ENCODE measurements around the gene CHL1. TPM values are rescaled to one million over a fixed set of nuclear protein-coding genes. Genes with fewer than 3 reads are reported as not detected.

Gene CHL1, protein sequence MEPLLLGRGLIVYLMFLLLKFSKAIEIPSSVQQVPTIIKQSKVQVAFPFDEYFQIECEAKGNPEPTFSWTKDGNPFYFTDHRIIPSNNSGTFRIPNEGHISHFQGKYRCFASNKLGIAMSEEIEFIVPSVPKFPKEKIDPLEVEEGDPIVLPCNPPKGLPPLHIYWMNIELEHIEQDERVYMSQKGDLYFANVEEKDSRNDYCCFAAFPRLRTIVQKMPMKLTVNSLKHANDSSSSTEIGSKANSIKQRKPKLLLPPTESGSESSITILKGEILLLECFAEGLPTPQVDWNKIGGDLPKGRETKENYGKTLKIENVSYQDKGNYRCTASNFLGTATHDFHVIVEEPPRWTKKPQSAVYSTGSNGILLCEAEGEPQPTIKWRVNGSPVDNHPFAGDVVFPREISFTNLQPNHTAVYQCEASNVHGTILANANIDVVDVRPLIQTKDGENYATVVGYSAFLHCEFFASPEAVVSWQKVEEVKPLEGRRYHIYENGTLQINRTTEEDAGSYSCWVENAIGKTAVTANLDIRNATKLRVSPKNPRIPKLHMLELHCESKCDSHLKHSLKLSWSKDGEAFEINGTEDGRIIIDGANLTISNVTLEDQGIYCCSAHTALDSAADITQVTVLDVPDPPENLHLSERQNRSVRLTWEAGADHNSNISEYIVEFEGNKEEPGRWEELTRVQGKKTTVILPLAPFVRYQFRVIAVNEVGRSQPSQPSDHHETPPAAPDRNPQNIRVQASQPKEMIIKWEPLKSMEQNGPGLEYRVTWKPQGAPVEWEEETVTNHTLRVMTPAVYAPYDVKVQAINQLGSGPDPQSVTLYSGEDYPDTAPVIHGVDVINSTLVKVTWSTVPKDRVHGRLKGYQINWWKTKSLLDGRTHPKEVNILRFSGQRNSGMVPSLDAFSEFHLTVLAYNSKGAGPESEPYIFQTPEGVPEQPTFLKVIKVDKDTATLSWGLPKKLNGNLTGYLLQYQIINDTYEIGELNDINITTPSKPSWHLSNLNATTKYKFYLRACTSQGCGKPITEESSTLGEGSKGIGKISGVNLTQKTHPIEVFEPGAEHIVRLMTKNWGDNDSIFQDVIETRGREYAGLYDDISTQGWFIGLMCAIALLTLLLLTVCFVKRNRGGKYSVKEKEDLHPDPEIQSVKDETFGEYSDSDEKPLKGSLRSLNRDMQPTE (N-terminal part only)
- 0.25 and 6.8 TPM in 2 replicates for total RNA-seq (2012; rRNA removed)

DNA sequence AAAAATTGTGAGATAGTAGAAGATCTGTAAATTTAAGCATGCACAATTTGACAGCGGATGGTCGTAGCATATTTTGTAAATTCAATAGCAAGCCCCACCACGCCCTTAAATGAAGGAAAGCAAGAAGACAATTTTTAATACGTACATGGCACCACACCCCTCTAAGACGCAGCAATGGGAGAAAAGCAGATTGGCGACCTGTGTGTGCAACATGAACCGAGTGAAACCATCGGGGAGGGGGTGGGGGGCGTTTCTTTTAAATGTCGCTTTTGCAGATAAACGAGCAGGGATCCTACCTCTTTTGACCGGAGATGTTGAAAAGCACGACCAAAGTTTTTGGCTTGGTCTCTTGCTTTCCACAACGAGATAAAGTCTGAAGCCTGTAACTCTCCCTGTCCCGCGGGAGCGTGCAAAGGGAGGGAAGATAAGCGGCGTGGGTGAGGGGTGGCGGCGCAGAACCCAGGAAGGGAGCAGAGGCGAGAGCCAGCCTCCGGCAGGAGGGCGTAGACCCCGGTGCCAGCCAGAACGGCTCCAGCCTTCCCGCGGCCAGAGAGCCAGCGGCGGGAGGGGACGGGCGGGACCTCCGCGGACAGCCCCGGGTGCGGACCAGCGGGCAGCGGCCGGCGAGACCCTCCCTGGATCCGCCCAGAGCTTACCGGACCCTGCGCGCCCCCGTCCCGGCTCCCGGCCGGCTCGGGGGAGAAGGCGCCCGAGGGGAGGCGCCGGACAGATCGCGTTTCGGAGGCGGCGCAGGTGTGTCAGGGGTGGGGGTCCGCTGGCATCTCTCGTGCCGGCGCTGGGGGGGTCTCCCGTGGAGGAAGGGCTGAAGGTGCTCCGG lies at the start of gene CHL1:
Gene CHL1 (plus strand): TSS at position 453 of the 838 bp plus-strand sequence. CDS start 123,014 bp downstream, outside the sequence.
- peak within 1 kb of the TSS; percentile 72 for H3K4me2 ChIP-seq (ENCODE audit: low read length)
- H3K36me3 ChIP-seq (ENCODE audit: insufficient read depth, low read length) = no peaks in the 10 kb centered on the region
- peaks cover 52% of the 10 kb centered on the region for H3K27me3 ChIP-seq (ENCODE audit: control insufficient read depth, insufficient read depth, low read length)
- H3K4me1 ChIP-seq (ENCODE audit: control insufficient read depth, insufficient read depth, low read length) = peaks cover 12% of the 10 kb centered on the region
- no peaks in the 10 kb centered on the region for H3K9me3 ChIP-seq (replicated peaks; ENCODE audit: low read length)
- H3K9ac ChIP-seq (ENCODE audit: low read depth, low read length) = peak within 1 kb of the TSS; percentile 26
- H3K4me3 ChIP-seq (ENCODE audit: low read length) = peak within 1 kb of the TSS; percentile 59

GRCh38 chr3:151614-152189 lies 44.9 kb upstream of the CHL1 start:
- Histone ChIP-seq H3K9ac (ENCODE audit: low read depth, low read length) (no peak overlapping the region), H3K36me3 (ENCODE audit: insufficient read depth, low read length) (no peaks in the 10 kb centered on the region), H3K27me3 (ENCODE audit: control insufficient read depth, insufficient read depth, low read length) (no peaks in the 10 kb centered on the region), H3K9me3 (replicated peaks; ENCODE audit: low read length) (peaks cover 4% of the 10 kb centered on the region), H3K4me1 (ENCODE audit: control insufficient read depth, insufficient read depth, low read length) (no peaks in the 10 kb centered on the region), H3K4me2 (ENCODE audit: low read length) (no peak overlapping the region), H3K4me3 (ENCODE audit: low read length) (no peak overlapping the region)

GRCh38 chr3:159974-160373 lies 36.6 kb upstream of the CHL1 start:
- Histone ChIP-seq H3K36me3 (ENCODE audit: insufficient read depth, low read length) (no peaks in the 10 kb centered on the region), H3K4me1 (ENCODE audit: control insufficient read depth, insufficient read depth, low read length) (no peaks in the 10 kb centered on the region), H3K9me3 (replicated peaks; ENCODE audit: low read length) (no peaks in the 10 kb centered on the region), H3K27me3 (ENCODE audit: control insufficient read depth, insufficient read depth, low read length) (no peaks in the 10 kb centered on the region), H3K4me3 (ENCODE audit: low read length) (no peak overlapping the region), H3K4me2 (ENCODE audit: low read length) (no peak overlapping the region), H3K9ac (ENCODE audit: low read depth, low read length) (no peak overlapping the region)

DNA sequence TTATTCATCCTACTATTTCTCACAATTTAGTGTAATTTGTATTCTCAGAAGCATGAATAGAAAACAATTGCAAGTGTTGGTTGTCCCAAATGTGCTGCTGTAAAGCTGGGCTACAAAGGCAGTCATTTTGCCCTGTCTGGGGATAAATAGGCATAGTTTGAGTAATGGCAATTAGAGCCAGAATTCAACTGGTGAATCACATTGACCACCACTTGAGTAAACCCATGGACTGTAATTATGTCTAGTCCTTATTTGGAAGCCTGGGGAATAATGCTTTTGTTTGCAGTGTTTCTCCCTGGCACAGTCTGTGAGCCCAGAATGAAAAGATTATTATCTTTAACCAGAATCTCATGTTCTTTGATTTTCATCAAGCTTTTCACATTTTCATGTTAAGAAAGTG lies 30.5 kb upstream of the CHL1 start:
- H3K36me3 ChIP-seq (ENCODE audit: insufficient read depth, low read length) = no peaks in the 10 kb centered on the region
- H3K9me3 ChIP-seq (replicated peaks; ENCODE audit: low read length) = no peaks in the 10 kb centered on the region
- H3K4me3 ChIP-seq (ENCODE audit: low read length) = no peak overlapping the region
- no peak overlapping the region for H3K4me2 ChIP-seq (ENCODE audit: low read length)
- no peak overlapping the region for H3K9ac ChIP-seq (ENCODE audit: low read depth, low read length)
- no peaks in the 10 kb centered on the region for H3K4me1 ChIP-seq (ENCODE audit: control insufficient read depth, insufficient read depth, low read length)
- no peaks in the 10 kb centered on the region for H3K27me3 ChIP-seq (ENCODE audit: control insufficient read depth, insufficient read depth, low read length)

DNA sequence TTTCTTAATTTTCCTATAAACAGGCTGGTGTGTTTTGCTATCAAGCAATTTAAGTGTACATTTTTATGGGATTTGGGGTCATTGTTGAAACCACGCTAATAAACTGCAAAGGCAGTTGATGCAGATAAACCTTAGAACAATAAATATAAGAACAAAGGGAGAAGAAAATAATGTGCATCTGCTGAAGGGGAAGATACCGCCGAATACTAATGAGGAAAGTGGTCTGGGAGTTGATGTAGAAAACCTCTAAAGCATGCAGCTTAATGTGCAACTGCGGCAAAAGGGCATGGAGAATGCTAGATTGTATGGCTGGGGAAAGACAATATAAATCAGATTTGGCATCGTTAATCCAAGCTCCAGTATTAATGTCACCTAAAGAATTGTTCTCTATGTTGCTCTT lies 29.8 kb upstream of the CHL1 start:
- H3K4me2 ChIP-seq (ENCODE audit: low read length) = no peak overlapping the region
- H3K4me3 ChIP-seq (ENCODE audit: low read length) = no peak overlapping the region
- H3K27me3 ChIP-seq (ENCODE audit: control insufficient read depth, insufficient read depth, low read length) = no peaks in the 10 kb centered on the region
- no peaks in the 10 kb centered on the region for H3K9me3 ChIP-seq (replicated peaks; ENCODE audit: low read length)
- no peaks in the 10 kb centered on the region for H3K4me1 ChIP-seq (ENCODE audit: control insufficient read depth, insufficient read depth, low read length)
- H3K36me3 ChIP-seq (ENCODE audit: insufficient read depth, low read length) = no peaks in the 10 kb centered on the region
- no peak overlapping the region for H3K9ac ChIP-seq (ENCODE audit: low read depth, low read length)

GRCh38 chr3:173886-174285 lies 22.7 kb upstream of the CHL1 start:
- Histone ChIP-seq H3K27me3 (ENCODE audit: control insufficient read depth, insufficient read depth, low read length) (no peaks in the 10 kb centered on the region), H3K36me3 (ENCODE audit: insufficient read depth, low read length) (no peaks in the 10 kb centered on the region), H3K4me3 (ENCODE audit: low read length) (no peak overlapping the region), H3K4me2 (ENCODE audit: low read length) (no peak overlapping the region), H3K9ac (ENCODE audit: low read depth, low read length) (no peak overlapping the region), H3K4me1 (ENCODE audit: control insufficient read depth, insufficient read depth, low read length) (no peaks in the 10 kb centered on the region), H3K9me3 (replicated peaks; ENCODE audit: low read length) (no peaks in the 10 kb centered on the region)

DNA sequence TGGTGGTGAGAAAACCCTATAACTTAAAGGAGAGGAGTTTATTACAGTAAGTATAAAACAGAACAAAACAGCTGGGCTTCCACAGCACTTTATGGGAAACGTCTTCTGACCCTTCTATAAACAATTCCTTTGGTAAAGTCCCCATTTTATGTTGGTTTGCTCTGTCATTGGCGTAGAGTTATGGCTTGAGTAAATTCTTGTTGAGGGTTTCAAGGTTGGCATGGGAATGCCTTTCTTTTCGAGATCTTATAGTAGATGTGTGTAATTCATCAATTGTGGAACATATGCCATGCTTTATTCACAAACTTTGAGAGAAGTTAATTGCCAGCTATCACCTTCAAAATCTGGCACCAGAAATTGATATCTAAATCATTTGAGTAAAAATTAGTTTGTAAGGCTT lies 11.6 kb upstream of the CHL1 start:
- Histone ChIP-seq H3K9me3 (replicated peaks; ENCODE audit: low read length) (no peaks in the 10 kb centered on the region), H3K27me3 (ENCODE audit: control insufficient read depth, insufficient read depth, low read length) (no peaks in the 10 kb centered on the region), H3K4me3 (ENCODE audit: low read length) (no peak overlapping the region), H3K4me1 (ENCODE audit: control insufficient read depth, insufficient read depth, low read length) (no peaks in the 10 kb centered on the region), H3K4me2 (ENCODE audit: low read length) (no peak overlapping the region), H3K9ac (ENCODE audit: low read depth, low read length) (no peak overlapping the region), H3K36me3 (ENCODE audit: insufficient read depth, low read length) (no peaks in the 10 kb centered on the region)

GRCh38 chr3:192215-192929 lies 4.2 kb upstream of the CHL1 start:
- no peak overlapping the region for H3K4me2 ChIP-seq (ENCODE audit: low read length)
- no peak overlapping the region for H3K9ac ChIP-seq (ENCODE audit: low read depth, low read length)
- no peak overlapping the region for H3K4me3 ChIP-seq (ENCODE audit: low read length)
- no peaks in the 10 kb centered on the region for H3K36me3 ChIP-seq (ENCODE audit: insufficient read depth, low read length)
- no peaks in the 10 kb centered on the region for H3K9me3 ChIP-seq (replicated peaks; ENCODE audit: low read length)
- H3K27me3 ChIP-seq (ENCODE audit: control insufficient read depth, insufficient read depth, low read length) = peaks cover 31% of the 10 kb centered on the region
- H3K4me1 ChIP-seq (ENCODE audit: control insufficient read depth, insufficient read depth, low read length) = peaks cover 9% of the 10 kb centered on the region

DNA sequence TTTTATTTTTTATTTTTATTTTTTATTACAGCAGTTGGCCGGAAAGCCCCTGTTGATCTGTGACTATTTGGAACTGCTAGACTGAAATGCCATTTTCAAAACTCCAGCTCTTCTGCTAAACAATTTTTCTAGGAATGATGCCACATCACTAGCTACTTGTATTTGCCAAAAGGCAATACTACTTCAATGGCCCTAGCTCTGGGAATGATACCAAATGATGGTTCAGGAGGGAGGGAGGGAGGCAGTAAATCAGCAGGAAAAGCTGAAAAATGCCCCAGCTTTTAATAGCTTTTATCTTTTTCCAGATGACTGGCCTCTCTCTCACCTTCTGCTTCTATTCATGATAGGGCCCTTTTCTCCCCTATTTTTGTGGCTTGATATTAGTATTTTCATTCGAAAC lies 2.6 kb upstream of the CHL1 start:
- Histone ChIP-seq H3K9me3 (replicated peaks; ENCODE audit: low read length) (no peaks in the 10 kb centered on the region), H3K36me3 (ENCODE audit: insufficient read depth, low read length) (no peaks in the 10 kb centered on the region), H3K27me3 (ENCODE audit: control insufficient read depth, insufficient read depth, low read length) (peaks cover 41% of the 10 kb centered on the region), H3K4me1 (ENCODE audit: control insufficient read depth, insufficient read depth, low read length) (peaks cover 12% of the 10 kb centered on the region), H3K4me2 (ENCODE audit: low read length) (no peak overlapping the region), H3K4me3 (ENCODE audit: low read length) (no peak overlapping the region), H3K9ac (ENCODE audit: low read depth, low read length) (no peak overlapping the region)

GRCh38 chr3:194421-194820 lies 2.1 kb upstream of the CHL1 start:
- Histone ChIP-seq H3K4me2 (ENCODE audit: low read length) (no peak overlapping the region), H3K27me3 (ENCODE audit: control insufficient read depth, insufficient read depth, low read length) (peaks cover 43% of the 10 kb centered on the region), H3K4me3 (ENCODE audit: low read length) (no peak overlapping the region), H3K36me3 (ENCODE audit: insufficient read depth, low read length) (no peaks in the 10 kb centered on the region), H3K9ac (ENCODE audit: low read depth, low read length) (no peak overlapping the region), H3K9me3 (replicated peaks; ENCODE audit: low read length) (no peaks in the 10 kb centered on the region), H3K4me1 (ENCODE audit: control insufficient read depth, insufficient read depth, low read length) (peaks cover 12% of the 10 kb centered on the region)
